ENCODE measurements around the gene LAMTOR2.

LAMTOR2 gene

DNA sequence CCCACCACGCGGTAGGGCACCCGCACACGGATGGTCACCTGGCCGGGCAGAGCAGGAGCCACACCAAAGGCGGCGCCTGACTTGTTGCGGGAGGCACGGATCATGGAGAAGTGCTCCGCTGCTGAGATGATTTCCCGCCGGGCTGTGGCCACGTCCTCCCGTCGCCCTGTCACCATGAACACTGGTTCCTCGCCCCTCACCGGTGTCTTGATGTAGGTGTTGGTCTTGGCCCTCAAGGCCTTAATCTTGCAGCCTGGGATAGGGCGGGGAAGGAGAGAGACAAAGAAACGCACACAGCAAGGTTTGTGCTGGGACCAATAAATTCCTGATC, 22.8 kb downstream of the LAMTOR2 start:
- H3K36me3 ChIP-seq (ENCODE audit: low read length), result no peaks in the 10 kb centered on the region
- TF ChIP-seq, protein P1, sequence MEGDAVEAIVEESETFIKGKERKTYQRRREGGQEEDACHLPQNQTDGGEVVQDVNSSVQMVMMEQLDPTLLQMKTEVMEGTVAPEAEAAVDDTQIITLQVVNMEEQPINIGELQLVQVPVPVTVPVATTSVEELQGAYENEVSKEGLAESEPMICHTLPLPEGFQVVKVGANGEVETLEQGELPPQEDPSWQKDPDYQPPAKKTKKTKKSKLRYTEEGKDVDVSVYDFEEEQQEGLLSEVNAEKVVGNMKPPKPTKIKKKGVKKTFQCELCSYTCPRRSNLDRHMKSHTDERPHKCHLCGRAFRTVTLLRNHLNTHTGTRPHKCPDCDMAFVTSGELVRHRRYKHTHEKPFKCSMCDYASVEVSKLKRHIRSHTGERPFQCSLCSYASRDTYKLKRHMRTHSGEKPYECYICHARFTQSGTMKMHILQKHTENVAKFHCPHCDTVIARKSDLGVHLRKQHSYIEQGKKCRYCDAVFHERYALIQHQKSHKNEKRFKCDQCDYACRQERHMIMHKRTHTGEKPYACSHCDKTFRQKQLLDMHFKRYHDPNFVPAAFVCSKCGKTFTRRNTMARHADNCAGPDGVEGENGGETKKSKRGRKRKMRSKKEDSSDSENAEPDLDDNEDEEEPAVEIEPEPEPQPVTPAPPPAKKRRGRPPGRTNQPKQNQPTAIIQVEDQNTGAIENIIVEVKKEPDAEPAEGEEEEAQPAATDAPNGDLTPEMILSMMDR (IDR thresholded peaks at IDR 0.05; ENCODE audit: insufficient read depth, low read length, poor library complexity, severe bottlenecking), result no peak
- no peak for TF ChIP-seq EZH2phosphoT487 (conservative IDR thresholded peaks at IDR 0.05; ENCODE audit: low read length)
- no peaks in the 10 kb centered on the region for H3K79me2 ChIP-seq (ENCODE audit: insufficient read depth, low read length)
- no peaks in the 10 kb centered on the region for H4K20me1 ChIP-seq (ENCODE audit: low read depth, low read length)
- H3K9me3 ChIP-seq (ENCODE audit: insufficient read depth, low read length), result no peaks in the 10 kb centered on the region
- no peak overlapping the region for H3K4me2 ChIP-seq (ENCODE audit: low read depth, low read length, poor library complexity, severe bottlenecking)
- H3F3A ChIP-seq (ENCODE audit: insufficient read depth), result no peaks in the 10 kb centered on the region
- no peak overlapping the region for H2AFZ ChIP-seq (ENCODE audit: low read depth, low read length, severe bottlenecking)
- H3K27me3 ChIP-seq (ENCODE audit: low read length), result no peaks in the 10 kb centered on the region
- no peak overlapping the region for H3K9ac ChIP-seq (ENCODE audit: low read length)
- no peak overlapping the region for H3K27ac ChIP-seq (ENCODE audit: low read depth, low read length)
- no peaks in the 10 kb centered on the region for H3K9me2 ChIP-seq (replicated peaks; ENCODE audit: insufficient read depth, low read length)
- no peak overlapping the region for H3K4me3 ChIP-seq (ENCODE audit: insufficient read depth, low read length, poor library complexity, severe bottlenecking)

DNA sequence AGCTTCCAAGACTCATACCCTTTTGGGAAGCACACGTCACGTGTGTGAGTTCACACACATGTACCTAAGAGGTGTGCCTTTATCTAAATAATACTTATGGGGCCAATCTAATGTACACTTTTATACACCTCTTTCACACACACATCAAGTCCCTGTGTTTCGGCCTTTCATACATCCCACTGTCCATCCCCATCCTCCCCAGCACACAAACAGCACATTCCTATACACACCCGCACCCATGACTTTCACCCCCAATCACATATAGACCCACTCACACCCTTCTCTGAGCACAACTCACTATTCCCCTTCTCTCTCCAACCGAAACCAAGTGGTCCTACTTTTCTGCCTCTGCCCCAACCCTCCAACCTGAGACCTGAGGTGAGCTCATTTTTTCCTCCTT, 24.1 kb downstream of the LAMTOR2 start:
- Histone ChIP-seq H2AFZ (ENCODE audit: low read depth, low read length, severe bottlenecking) (no peak overlapping the region), H3K4me2 (ENCODE audit: low read depth, low read length, poor library complexity, severe bottlenecking) (no peak overlapping the region), H3K79me2 (ENCODE audit: insufficient read depth, low read length) (no peaks in the 10 kb centered on the region), H3K27ac (ENCODE audit: low read depth, low read length) (no peak overlapping the region), H3K9me3 (ENCODE audit: insufficient read depth, low read length) (no peaks in the 10 kb centered on the region), H3K9ac (ENCODE audit: low read length) (no peak overlapping the region), H4K20me1 (ENCODE audit: low read depth, low read length) (no peaks in the 10 kb centered on the region), H3K36me3 (ENCODE audit: low read length) (no peaks in the 10 kb centered on the region), H3K27me3 (ENCODE audit: low read length) (no peaks in the 10 kb centered on the region), H3K4me3 (ENCODE audit: insufficient read depth, low read length, poor library complexity, severe bottlenecking) (no peak overlapping the region), H3K9me2 (replicated peaks; ENCODE audit: insufficient read depth, low read length) (no peaks in the 10 kb centered on the region), H3F3A (ENCODE audit: insufficient read depth) (no peaks in the 10 kb centered on the region)
- TF ChIP-seq, protein P1 (IDR thresholded peaks at IDR 0.05; ENCODE audit: insufficient read depth, low read length, poor library complexity, severe bottlenecking), result no peak
- TF ChIP-seq EZH2phosphoT487 (conservative IDR thresholded peaks at IDR 0.05; ENCODE audit: low read length), result no peak

DNA sequence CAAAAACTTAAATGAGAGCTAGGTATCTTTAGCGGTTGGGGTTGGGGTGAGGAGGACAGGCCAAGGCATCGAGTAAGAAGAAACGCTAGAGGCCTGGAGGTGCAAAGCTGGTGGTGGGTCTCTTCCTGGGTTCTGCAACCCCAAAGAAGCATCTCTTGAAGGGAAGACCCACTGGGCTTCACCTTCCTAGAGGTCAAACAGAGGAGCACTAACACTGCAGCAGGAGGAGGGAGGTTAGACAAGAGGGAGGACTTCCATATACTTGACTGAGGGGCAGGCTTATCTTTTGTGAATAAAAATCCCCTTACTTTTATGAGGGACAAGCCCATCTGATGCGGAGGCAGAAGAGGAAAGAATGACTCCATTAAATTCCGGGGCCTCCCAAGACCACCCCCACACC, 25.2 kb downstream of the LAMTOR2 start:
- H2AFZ ChIP-seq (ENCODE audit: low read depth, low read length, severe bottlenecking), result no peak overlapping the region
- H3K79me2 ChIP-seq (ENCODE audit: insufficient read depth, low read length), result no peaks in the 10 kb centered on the region
- no peaks in the 10 kb centered on the region for H3F3A ChIP-seq (ENCODE audit: insufficient read depth)
- no peaks in the 10 kb centered on the region for H3K9me3 ChIP-seq (ENCODE audit: insufficient read depth, low read length)
- no peaks in the 10 kb centered on the region for H3K27me3 ChIP-seq (ENCODE audit: low read length)
- H3K9ac ChIP-seq (ENCODE audit: low read length), result no peak overlapping the region
- no peak overlapping the region for H3K4me2 ChIP-seq (ENCODE audit: low read depth, low read length, poor library complexity, severe bottlenecking)
- H3K9me2 ChIP-seq (replicated peaks; ENCODE audit: insufficient read depth, low read length), result no peaks in the 10 kb centered on the region
- H3K36me3 ChIP-seq (ENCODE audit: low read length), result no peaks in the 10 kb centered on the region
- no peak overlapping the region for H3K4me3 ChIP-seq (ENCODE audit: insufficient read depth, low read length, poor library complexity, severe bottlenecking)
- no peak overlapping the region for H3K27ac ChIP-seq (ENCODE audit: low read depth, low read length)
- no peaks in the 10 kb centered on the region for H4K20me1 ChIP-seq (ENCODE audit: low read depth, low read length)
- TF ChIP-seq, protein P1 (IDR thresholded peaks at IDR 0.05; ENCODE audit: insufficient read depth, low read length, poor library complexity, severe bottlenecking), result no peak
- TF ChIP-seq EZH2phosphoT487 (conservative IDR thresholded peaks at IDR 0.05; ENCODE audit: low read length), result no peak

Measured in SU-DHL-6 (cell line).